Trophoblast cell (in vitro differentiated cells and primary cell): ENCODE results near the gene CAMSAP1.

ENCODE experiments used
- DNase-seq, 2 donors: peaks; one replicate each; pipeline ENCODE4 v3.0.0-alpha.2; 2016
- H2AFZ ChIP-seq: 2 replicates; pipeline ENCODE4 v1.6.1; 2013; ENCODE audit warnings: low read length, moderate library complexity, mild to moderate bottlenecking; ENCODE audit not compliant: insufficient read depth, poor library complexity
- H2AK5ac ChIP-seq: 2 replicates; pipeline ENCODE4 v1.6.1; 2013; ENCODE audit warnings: mild to moderate bottlenecking, low read length
- H2BK120ac ChIP-seq: 2 replicates; pipeline ENCODE4 v1.6.1; 2013; ENCODE audit warnings: low read length, mild to moderate bottlenecking, moderate library complexity; ENCODE audit not compliant: insufficient read depth, poor library complexity
- H2BK12ac ChIP-seq: 2 replicates; pipeline ENCODE4 v1.6.1; 2013; ENCODE audit warnings: mild to moderate bottlenecking, low read length, moderate library complexity
- H2BK5ac ChIP-seq: 2 replicates; pipeline ENCODE4 v1.6.1; 2013; ENCODE audit warnings: low read length, low read depth, moderate library complexity, mild to moderate bottlenecking; ENCODE audit not compliant: poor library complexity
- H3K14ac ChIP-seq: 2 replicates; pipeline ENCODE4 v1.6.1; 2013; ENCODE audit warnings: mild to moderate bottlenecking, low read length
- H3K18ac ChIP-seq: 2 replicates; pipeline ENCODE4 v1.6.1; 2013; ENCODE audit warnings: mild to moderate bottlenecking, low read length
- H3K23ac ChIP-seq: 2 replicates; pipeline ENCODE4 v1.6.1; 2013; ENCODE audit warnings: low read length
- H3K27ac ChIP-seq: 2 replicates; pipeline ENCODE4 v1.5.1; 2013; ENCODE audit warnings: low read depth, mild to moderate bottlenecking, inconsistent platforms, low read length, moderate library complexity
- H3K27me3 ChIP-seq: 2 replicates; pipeline ENCODE4 v1.6.1; 2013; ENCODE audit warnings: inconsistent platforms, mild to moderate bottlenecking, low read length, moderate library complexity; ENCODE audit not compliant: insufficient read depth
- H3K36me3 ChIP-seq, 2 experiments: 1 replicate in 1 of 2; 2 replicates in 1 of 2; pipeline ENCODE4 v1.6.1; 2013; ENCODE audit warnings: low read length in 2 of 2, mild to moderate bottlenecking in 2 of 2, moderate library complexity in 1 of 2; ENCODE audit not compliant: insufficient read depth in 2 of 2, control insufficient read depth in 1 of 2
- H3K4ac ChIP-seq: 2 replicates; pipeline ENCODE4 v1.6.1; 2013; ENCODE audit warnings: low read depth, mild to moderate bottlenecking, low read length, moderate library complexity
- H3K4me1 ChIP-seq, 2 experiments: 1 replicate in 1 of 2; 2 replicates in 1 of 2; pipeline ENCODE4 v1.6.1; 2013; ENCODE audit warnings: low read length in 2 of 2, mild to moderate bottlenecking in 2 of 2, moderate library complexity in 1 of 2; ENCODE audit not compliant: insufficient read depth in 2 of 2, control insufficient read depth in 1 of 2
- H3K4me2 ChIP-seq: 2 replicates; pipeline ENCODE4 v1.6.1; 2013; ENCODE audit warnings: inconsistent platforms, mild to moderate bottlenecking, low read length, moderate library complexity
- H3K4me3 ChIP-seq: 2 replicates; pipeline ENCODE4 v1.5.1; 2013; ENCODE audit warnings: mild to moderate bottlenecking, low read depth, low read length, inconsistent platforms
- H3K79me1 ChIP-seq: one replicate; pipeline ENCODE4 v1.6.1; 2013; ENCODE audit warnings: low read length
- H3K79me2 ChIP-seq: 2 replicates; pipeline ENCODE4 v1.6.1; 2013; ENCODE audit warnings: low read length, mild to moderate bottlenecking; ENCODE audit not compliant: control insufficient read depth, insufficient read depth, poor library complexity
- H3K9ac ChIP-seq: 2 replicates; pipeline ENCODE4 v1.6.1; 2013; ENCODE audit warnings: mild to moderate bottlenecking, low read length
- H3K9me3 ChIP-seq: 2 replicates; pipeline ENCODE4 v1.6.1; 2013; ENCODE audit warnings: low read depth, mild to moderate bottlenecking, control low read depth, inconsistent platforms, low read length; ENCODE audit not compliant: insufficient read depth
- H4K12ac ChIP-seq: 2 replicates; pipeline ENCODE4 v1.6.1; 2013; ENCODE audit warnings: low read depth, mild to moderate bottlenecking, low read length, moderate library complexity
- H4K8ac ChIP-seq: 2 replicates; pipeline ENCODE4 v1.6.1; 2013; ENCODE audit warnings: low read depth, mild to moderate bottlenecking, low read length, moderate library complexity
- H4K91ac ChIP-seq: one replicate; pipeline ENCODE4 v1.6.1; 2013; ENCODE audit warnings: low read depth, mild to moderate bottlenecking, low read length, moderate library complexity
- WGBS: extraction: QIAGEN DNeasy Blood & Tissue Kit; methylation state at CpG from one replicate; pipeline ENCODE4 v1.1.7; 2013; ENCODE audit warnings: missing lambda C conversion rate; ENCODE audit not compliant: insufficient read length, insufficient coverage; ENCODE audit errors: extremely low coverage; 5-methylcytosine and 5-hydroxymethylcytosine counted together

Gene CAMSAP1

DNA sequence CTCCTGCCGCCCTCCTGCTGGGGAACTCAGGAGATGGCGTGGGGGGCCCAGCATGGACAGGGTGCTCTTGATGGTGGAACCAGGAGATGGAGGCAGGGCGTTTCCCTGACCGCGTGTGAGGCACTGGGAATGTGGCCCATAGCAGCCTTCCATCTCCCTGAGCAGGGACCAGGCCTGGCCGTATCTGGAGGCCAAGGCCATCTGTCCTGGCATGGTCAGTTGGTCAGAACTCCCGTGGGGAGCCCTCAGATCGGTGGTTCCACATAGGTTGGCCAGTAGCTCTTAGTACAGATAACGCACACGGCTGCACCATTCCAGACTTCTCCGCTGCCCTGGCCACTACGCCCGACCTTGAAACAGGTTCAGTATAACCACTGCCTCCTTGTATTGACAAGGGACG lies 127.8 kb downstream of the CAMSAP1 start:
- no peaks in the 10 kb centered on the region for H3K36me3 ChIP-seq
- no peak overlapping the region for H4K91ac ChIP-seq
- H3K27me3 ChIP-seq = no peaks in the 10 kb centered on the region
- no peak overlapping the region for H3K4me3 ChIP-seq
- H2BK5ac ChIP-seq = no peak overlapping the region
- H3K4me1 ChIP-seq = no peaks in the 10 kb centered on the region
- no peak overlapping the region for H2BK120ac ChIP-seq
- H3K4ac ChIP-seq = no peak overlapping the region
- no peaks in the 10 kb centered on the region for H3K79me1 ChIP-seq
- H2AFZ ChIP-seq = no peak overlapping the region
- no peak overlapping the region for H4K12ac ChIP-seq
- no peak overlapping the region for H2BK12ac ChIP-seq
- no peak overlapping the region for H3K27ac ChIP-seq
- H4K8ac ChIP-seq = no peak overlapping the region
- H3K79me2 ChIP-seq = no peaks in the 10 kb centered on the region
- no peak overlapping the region for H3K9ac ChIP-seq
- H3K4me2 ChIP-seq = no peak overlapping the region
- H2AK5ac ChIP-seq = no peak overlapping the region
- no peak overlapping the region for H3K14ac ChIP-seq
- no CpG with 5 or more reads among the region's 14 CpGs for WGBS
- no peak overlapping the region for H3K18ac ChIP-seq
- H3K9me3 ChIP-seq = no peaks in the 10 kb centered on the region
- DNase-seq = no peak
- no peak overlapping the region for H3K23ac ChIP-seq

DNA sequence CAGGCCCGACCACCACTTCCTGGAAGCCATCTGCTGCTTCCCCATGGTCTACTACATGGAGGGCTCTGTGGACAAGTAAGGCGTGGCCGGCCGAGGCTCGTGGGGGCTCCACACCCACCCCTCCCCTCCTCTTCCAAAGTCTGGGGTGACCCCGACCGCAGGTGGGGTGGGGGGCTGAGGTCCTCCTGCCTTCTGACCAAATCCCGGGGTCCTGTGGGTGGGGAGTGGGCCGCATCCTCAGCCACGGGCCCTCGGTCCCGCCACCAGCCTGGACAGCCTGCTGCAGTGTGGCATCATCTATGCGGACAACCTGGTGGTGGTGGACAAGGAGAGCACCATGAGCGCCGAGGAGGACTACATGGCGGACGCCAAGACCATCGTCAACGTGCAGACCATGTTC lies 128.9 kb downstream of the CAMSAP1 start:
- Histone ChIP-seq H3K23ac (no peak overlapping the region), H4K12ac (no peak overlapping the region), H3K18ac (no peak overlapping the region), H3K79me2 (no peaks in the 10 kb centered on the region), H4K8ac (no peak overlapping the region), H3K4ac (no peak overlapping the region), H3K36me3 (no peaks in the 10 kb centered on the region), H3K9me3 (peaks cover 7% of the 10 kb centered on the region), H3K79me1 (no peaks in the 10 kb centered on the region), H2AK5ac (no peak overlapping the region), H3K27me3 (no peaks in the 10 kb centered on the region), H2BK12ac (no peak overlapping the region), H2BK5ac (no peak overlapping the region), H2BK120ac (no peak overlapping the region), H4K91ac (no peak overlapping the region), H2AFZ (no peak overlapping the region), H3K9ac (no peak overlapping the region), H3K14ac (no peak overlapping the region), H3K4me3 (no peak overlapping the region), H3K4me2 (no peak overlapping the region), H3K27ac (no peak overlapping the region), H3K4me1 (no peaks in the 10 kb centered on the region)
- no CpG with 5 or more reads among the region's 19 CpGs for WGBS
- DNase-seq = no peak

- Histone ChIP-seq H4K12ac (no peak overlapping the region), H3K36me3 (no peaks in the 10 kb centered on the region), H2AFZ (no peak overlapping the region), H3K79me1 (no peaks in the 10 kb centered on the region), H3K4me3 (no peak overlapping the region), H4K91ac (no peak overlapping the region), H3K9me3 (peaks cover 7% of the 10 kb centered on the region), H3K27me3 (no peaks in the 10 kb centered on the region), H3K4ac (no peak overlapping the region), H2BK120ac (no peak overlapping the region), H3K4me2 (no peak overlapping the region), H3K4me1 (no peaks in the 10 kb centered on the region), H3K79me2 (no peaks in the 10 kb centered on the region), H2AK5ac (no peak overlapping the region), H4K8ac (no peak overlapping the region), H3K23ac (no peak overlapping the region), H3K27ac (no peak overlapping the region), H3K18ac (no peak overlapping the region), H2BK12ac (no peak overlapping the region), H3K9ac (no peak overlapping the region), H3K14ac (no peak overlapping the region), H2BK5ac (no peak overlapping the region)
- DNase-seq = no peak
These were observed 129.6 kb downstream of the CAMSAP1 start for GRCh38 chr9:135777623-135778177.

DNA sequence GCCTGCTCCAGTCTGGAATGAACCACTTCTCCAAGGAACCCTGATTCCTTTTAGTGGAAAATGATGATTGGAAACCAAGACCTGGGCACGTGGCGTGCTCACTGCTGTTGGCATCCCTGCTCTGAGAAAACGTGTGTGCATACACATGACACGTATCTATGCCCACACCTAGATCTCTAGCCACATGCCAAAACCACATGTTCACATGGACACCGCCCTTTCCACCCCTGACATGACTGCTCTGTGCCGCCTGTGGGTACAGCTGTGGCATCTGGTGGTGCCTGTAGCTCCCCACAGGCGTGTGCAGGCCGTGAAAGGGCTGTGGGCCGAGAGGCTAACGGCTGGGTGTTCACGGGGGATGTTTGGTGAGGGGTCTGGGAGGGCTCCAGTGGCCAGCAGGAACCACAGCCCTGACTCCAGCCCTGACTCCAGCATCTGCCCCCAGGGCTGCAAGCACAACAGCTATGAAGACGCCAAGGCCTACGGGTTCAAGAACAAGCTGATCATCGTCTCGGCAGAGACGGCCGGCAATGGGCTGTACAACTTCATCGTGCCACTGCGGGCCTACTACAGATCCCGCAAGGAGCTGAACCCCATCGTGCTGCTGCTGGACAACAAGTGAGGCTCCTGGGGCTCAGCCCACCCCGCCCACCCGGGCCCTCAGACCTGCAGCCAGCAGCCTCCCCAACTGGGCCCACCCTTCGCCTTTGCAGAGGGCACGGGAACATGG lies 130.3 kb downstream of the CAMSAP1 start:
- Histone ChIP-seq H2AK5ac (no peak overlapping the region), H3K14ac (no peak overlapping the region), H3K4me1 (no peaks in the 10 kb centered on the region), H3K18ac (no peak overlapping the region), H2BK120ac (no peak overlapping the region), H4K8ac (no peak overlapping the region), H3K4me2 (no peak overlapping the region), H3K23ac (no peak overlapping the region), H3K4ac (no peak overlapping the region), H2BK12ac (no peak overlapping the region), H4K91ac (no peak overlapping the region), H3K27ac (no peak overlapping the region), H4K12ac (no peak overlapping the region), H3K4me3 (no peak overlapping the region), H3K27me3 (no peaks in the 10 kb centered on the region), H2AFZ (no peak overlapping the region), H3K36me3 (no peaks in the 10 kb centered on the region), H3K79me1 (no peaks in the 10 kb centered on the region), H3K9ac (no peak overlapping the region), H3K79me2 (no peaks in the 10 kb centered on the region), H2BK5ac (no peak overlapping the region), H3K9me3 (peaks cover 7% of the 10 kb centered on the region)
- WGBS = no CpG with 5 or more reads among the region's 25 CpGs
- DNase-seq = no peak
